GM13977 (cell line): ENCODE measurements around the gene PCDHGA11.
A peak's percentile ranks its signal among the peaks of the same experiment; 100 is the strongest.

Experiments
- DNase-seq: peaks from one replicate; pipeline ENCODE4 v3.0.0; 2012; ENCODE audit warnings: low spot score
- CTCF ChIP-seq: IDR thresholded peaks from 2 replicates; pipeline ENCODE4 v1.5.1; 2012; ENCODE audit warnings: mild to moderate bottlenecking, control low read depth; ENCODE audit not compliant: insufficient read depth; ENCODE audit errors: extremely low read depth, missing control alignments
- in situ Hi-C: fragments of 300-500 bp; cut with MboI; formaldehyde crosslinking; loops from one replicate; pipeline ENCODE4 v1.12.0; 2022; ENCODE audit warnings: low sequenced_read_pairs, low pct_unique_long_range_greater_than_20kb, mixed read lengths, inconsistent platforms; ENCODE audit not compliant: unreplicated experiment

PCDHGA11 gene

DNA sequence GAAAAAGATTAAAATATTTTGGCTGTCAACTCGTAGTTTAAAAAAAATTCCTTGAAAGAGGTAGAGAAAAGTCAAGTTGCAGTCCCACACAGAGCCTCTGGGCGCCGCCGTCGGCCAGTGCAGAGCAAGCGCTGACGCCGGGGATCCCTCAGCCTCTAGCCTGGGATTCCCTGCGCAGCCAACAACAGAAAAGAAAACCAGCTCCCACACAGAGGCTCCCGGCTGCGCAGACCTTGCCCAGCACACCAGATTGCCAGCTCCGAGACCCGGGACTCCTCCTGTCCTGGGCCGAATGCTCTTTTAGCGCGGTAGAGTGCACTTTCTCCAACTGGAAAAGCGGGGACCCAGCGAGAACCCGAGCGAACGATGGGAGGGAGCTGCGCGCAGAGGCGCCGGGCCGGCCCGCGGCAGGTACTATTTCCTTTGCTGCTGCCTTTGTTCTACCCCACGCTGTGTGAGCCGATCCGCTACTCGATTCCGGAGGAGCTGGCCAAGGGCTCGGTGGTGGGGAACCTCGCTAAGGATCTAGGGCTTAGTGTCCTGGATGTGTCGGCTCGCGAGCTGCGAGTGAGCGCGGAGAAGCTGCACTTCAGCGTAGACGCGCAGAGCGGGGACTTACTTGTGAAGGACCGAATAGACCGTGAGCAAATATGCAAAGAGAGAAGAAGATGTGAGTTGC, 3.2 kb upstream of the PCDHGA11 start, which contains the start of gene PCDHGB7:
TSS of gene PCDHGB7 (plus strand) at position 184 of the 679 bp plus-strand sequence. CDS start at position 367, 183 bp downstream.
- peak; percentile 92 for TF ChIP-seq CTCF
- peak; percentile 83 for DNase-seq
- in situ Hi-C loops = loop anchor here (5.0 kb wide), 1 partner anchor 145 kb away; no protein-coding TSS in a partner anchor

DNA sequence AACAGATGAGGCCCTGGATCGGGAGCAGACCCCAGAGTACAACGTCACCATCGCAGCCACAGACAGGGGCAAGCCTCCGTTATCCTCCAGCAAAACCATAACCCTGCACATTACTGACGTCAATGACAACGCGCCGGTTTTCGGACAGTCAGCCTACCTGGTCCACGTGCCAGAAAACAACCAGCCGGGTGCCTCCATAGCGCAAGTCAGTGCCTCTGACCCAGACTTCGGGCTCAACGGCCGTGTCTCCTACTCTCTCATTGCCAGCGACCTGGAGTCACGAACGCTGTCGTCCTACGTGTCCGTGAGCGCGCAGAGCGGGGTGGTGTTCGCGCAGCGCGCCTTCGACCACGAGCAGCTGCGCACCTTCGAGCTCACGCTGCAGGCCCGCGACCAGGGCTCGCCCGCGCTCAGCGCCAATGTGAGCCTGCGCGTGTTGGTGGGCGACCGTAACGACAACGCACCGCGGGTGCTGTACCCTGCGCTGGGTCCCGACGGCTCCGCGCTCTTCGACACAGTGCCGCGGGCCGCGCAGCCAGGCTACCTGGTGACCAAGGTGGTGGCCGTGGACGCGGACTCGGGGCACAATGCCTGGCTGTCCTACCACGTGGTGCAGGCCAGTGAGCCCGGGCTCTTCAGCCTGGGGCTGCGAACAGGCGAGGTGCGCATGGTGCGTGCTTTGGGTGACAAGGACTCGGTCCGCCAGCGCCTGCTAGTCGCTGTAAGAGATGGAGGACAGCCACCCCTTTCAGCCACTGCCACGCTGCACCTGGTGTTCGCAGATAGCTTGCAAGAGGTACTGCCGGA, 1.6 kb upstream of the PCDHGA11 start:
- in situ Hi-C loops = loop anchor here (5.0 kb wide), 1 partner anchor 143 kb away; no protein-coding TSS in a partner anchor
- TF ChIP-seq CTCF = no peak
- no peak for DNase-seq

GRCh38 chr5:141421489-141421855, 621 bp downstream of the PCDHGA11 start:
- no peak for DNase-seq
- in situ Hi-C loops = no loop called here
- TF ChIP-seq CTCF = no peak

DNA sequence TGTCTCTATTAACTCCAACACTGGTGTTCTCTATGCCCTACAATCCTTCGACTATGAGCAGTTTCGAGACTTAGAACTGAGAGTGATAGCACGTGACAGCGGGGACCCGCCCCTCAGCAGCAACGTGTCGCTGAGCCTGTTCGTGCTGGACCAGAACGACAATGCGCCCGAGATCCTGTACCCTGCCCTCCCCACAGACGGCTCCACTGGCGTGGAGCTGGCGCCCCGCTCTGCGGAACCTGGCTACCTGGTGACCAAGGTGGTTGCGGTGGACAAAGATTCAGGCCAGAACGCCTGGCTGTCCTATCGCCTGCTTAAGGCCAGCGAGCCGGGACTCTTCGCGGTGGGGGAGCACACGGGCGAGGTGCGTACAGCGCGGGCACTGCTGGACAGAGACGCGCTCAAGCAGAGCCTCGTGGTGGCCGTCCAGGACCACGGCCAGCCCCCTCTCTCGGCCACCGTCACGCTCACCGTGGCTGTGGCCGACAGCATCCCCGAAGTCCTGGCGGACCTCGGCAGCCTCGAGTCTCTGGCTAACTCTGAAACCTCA, 2.0 kb downstream of the PCDHGA11 start:
- in situ Hi-C loops = no loop called here
- no peak for TF ChIP-seq CTCF
- DNase-seq = no peak

- TF ChIP-seq CTCF = no peak
- in situ Hi-C loops = no loop called here
- DNase-seq = no peak
Observed at GRCh38 chr5:141427783-141428426, 7.1 kb downstream of the PCDHGA11 start.
